Breast epithelium (tissue), 3 donors: ENCODE data around the gene BST1.

ENCODE experiments used
- CTCF ChIP-seq, 3 donors: fragments of 450-650 bp; IDR thresholded peaks; one replicate each; pipeline ENCODE4 v1.5.1; 2016 to 2017; ENCODE audit warnings: antibody characterized with exemption in 3 of 3, mild to moderate bottlenecking in 3 of 3, moderate library complexity in 3 of 3
- POLR2A ChIP-seq: fragments of 450-650 bp; IDR thresholded peaks from one replicate; pipeline ENCODE4 v1.6.1; 2016; ENCODE audit warnings: antibody characterized with exemption, mild to moderate bottlenecking, moderate library complexity

- TF ChIP-seq CTCF (IDR thresholded peaks at IDR 0.05) (no peak), POLR2A (no peak)
Measured at GRCh38 chr4:15704129-15704528, 1.3 kb downstream of the BST1 start.
